ENCODE data around the gene KIAA1217. TPM values are rescaled to one million over a fixed set of nuclear protein-coding genes. Genes with fewer than 3 reads are reported as not detected.
A peak's percentile ranks its signal among the peaks of the same experiment; 100 is the strongest.

Gene KIAA1217
- total and polyA plus RNA-seq, 2 of the 4 experiments (the other 2 are of a cell fraction), result 3.4 to 4.4 TPM

GRCh38 chr10:24463611-24464426, 254.9 kb downstream of the KIAA1217 start:
- H2AK5ac ChIP-seq (ENCODE audit: low read depth, low read length), result peak overlapping the region; percentile 97
- ChIA-PET POLR2A (ENCODE audit: unreplicated experiment) (interaction anchor here (0.6 kb wide), 1 partner anchor 987 kb away, joined by 3 read pairs; no protein-coding TSS in a partner anchor), CTCF (interaction anchor here (0.6 kb wide), 1 partner anchor 282 kb away, joined by 4 read pairs; no protein-coding TSS in a partner anchor)
- H4K20me1 ChIP-seq (ENCODE audit: insufficient read depth, low read length), result no peaks in the 10 kb centered on the region
- peak overlapping the region; percentile 96 for H3K4ac ChIP-seq (ENCODE audit: low read depth, low read length)
- dilution Hi-C loops (cut with HindIII; ENCODE audit: low sequenced_read_pairs, unreplicated experiment) (no loop called here), intact Hi-C loops (cut with micrococcal nuclease) (loop anchor here (2.0 kb wide), 1 partner anchor 15 kb away; no protein-coding TSS in a partner anchor), in situ Hi-C loops (cut with MboI; ENCODE audit: low sequenced_read_pairs) (no loop called here)
- H3K4me2 ChIP-seq (ENCODE audit: low read depth, low read length), result peak overlapping the region; percentile 62
- H2AK9ac ChIP-seq (replicated peaks; ENCODE audit: low read depth, low read length, poor library complexity), result peak overlapping the region; percentile 84
- H3K27ac ChIP-seq (ENCODE audit: insufficient read depth, low read length), result peak overlapping the region; percentile 95
- no peaks in the 10 kb centered on the region for H3K9me3 ChIP-seq (ENCODE audit: control insufficient read depth, insufficient read depth, low read length)
- 10% methylated on average over 2 of the region's 9 CpGs; no CpG with 5 or more reads in 1 of the 2 experiments for WGBS, 2 experiments (ENCODE audit: extremely low coverage in 2 of 2, insufficient read length in 1 of 2)
- H3K79me1 ChIP-seq (ENCODE audit: low read depth in 1 of 2, low read length in 2 of 2), result peaks cover 0 to 2% of the 10 kb centered on the region in 2 experiments; a peak in 1 of 4 replicates
- TF ChIP-seq MXI1 (IDR thresholded peaks at IDR 0.05; ENCODE audit: borderline replicate concordance, low read depth, low read length) (0 out of 2 replicates have a peak, but pooled peaks have one; percentile 27), CEBPB (IDR thresholded peaks at IDR 0.05; ENCODE audit: low read depth, low read length) (peak; percentile 81), RCOR1 (IDR thresholded peaks at IDR 0.05; ENCODE audit: insufficient replicate concordance, low read length) (no peak), FOS (IDR thresholded peaks at IDR 0.05; ENCODE audit: low read depth, low read length) (peak; percentile 57; the same call in 1 of the 2 replicates), MAZ (IDR thresholded peaks at IDR 0.05; ENCODE audit: borderline replicate concordance, low read depth, low read length) (0 out of 2 replicates have a peak, but pooled peaks have one; percentile 8), SMC3 (IDR thresholded peaks at IDR 0.05; ENCODE audit: low read depth, low read length) (peak; percentile 5; the same call in 1 of the 2 replicates), USF2 (IDR thresholded peaks at IDR 0.05; ENCODE audit: low read depth, low read length) (no peak), RAD21 (IDR thresholded peaks at IDR 0.05; ENCODE audit: low read length) (peak; percentile 22), NFE2L2 (IDR thresholded peaks at IDR 0.05; ENCODE audit: low read depth, low read length) (no peak), POLR2A (IDR thresholded peaks at IDR 0.05; ENCODE audit: low read depth, low read length) (no peak), ELK1 (IDR thresholded peaks at IDR 0.05; ENCODE audit: borderline replicate concordance, low read depth, low read length) (no peak), RFX5 (IDR thresholded peaks at IDR 0.05; ENCODE audit: low read depth, low read length) (no peak), BHLHE40 (IDR thresholded peaks at IDR 0.05; ENCODE audit: low read depth, low read length) (peak; percentile 49), MAFK (IDR thresholded peaks at IDR 0.05; ENCODE audit: low read depth, low read length) (no peak)
- H4K91ac ChIP-seq (ENCODE audit: insufficient read depth, low read depth, low read length), result peak overlapping the region; percentile 94
- H3K4me1 ChIP-seq (ENCODE audit: control insufficient read depth, insufficient read depth, low read length), result peaks cover 20% of the 10 kb centered on the region
- peak overlapping the region; percentile 92 for H3K18ac ChIP-seq (ENCODE audit: low read depth, low read length)
- H2AFZ ChIP-seq (replicated peaks; ENCODE audit: low read length, poor library complexity), result peak overlapping the region; percentile 86
- H3K56ac ChIP-seq (ENCODE audit: extremely low read depth, insufficient read depth, low read length), result peak overlapping the region; percentile 79
- H4K8ac ChIP-seq (ENCODE audit: low read depth in 2 of 2, low read length in 2 of 2), result peak overlapping the region; percentile 61 to 95
- H2BK5ac ChIP-seq (ENCODE audit: low read depth, low read length, poor library complexity, severe bottlenecking), result peak overlapping the region; percentile 95
- H2BK20ac ChIP-seq (ENCODE audit: low read depth, low read length), result peak overlapping the region; percentile 94
- H3K23ac ChIP-seq (ENCODE audit: low read depth, low read length), result peak overlapping the region; percentile 88
- H3K9ac ChIP-seq (ENCODE audit: low read depth, low read length), result no peak overlapping the region; the same call in 1 of the 2 replicates
- no peaks in the 10 kb centered on the region for H3K27me3 ChIP-seq (ENCODE audit: control insufficient read depth, insufficient read depth, low read length)
- no peaks in the 10 kb centered on the region for H3K36me3 ChIP-seq (ENCODE audit: control insufficient read depth, insufficient read depth, low read length)
- ATAC-seq (ENCODE audit: low read depth), result peak; percentile 40
- H2BK15ac ChIP-seq (ENCODE audit: low read depth, low read length), result peak overlapping the region; percentile 95; the same call in 2 of the 3 replicates
- DNase-seq, result peak; percentile 98
- peak overlapping the region; percentile 95 for H2BK120ac ChIP-seq (ENCODE audit: low read depth, low read length)
- H3K14ac ChIP-seq (replicated peaks; ENCODE audit: low read depth, low read length), result peak overlapping the region; percentile 67
- no TSS peak for BruUV-seq (replicated peaks)
- peak overlapping the region; percentile 88 for H4K5ac ChIP-seq (ENCODE audit: low read depth, low read length)
- H3K4me3 ChIP-seq (ENCODE audit: insufficient read depth, low read depth, low read length), result no peak overlapping the region
- peaks cover 21% of the 10 kb centered on the region for H3K9me1 ChIP-seq (ENCODE audit: insufficient read depth, low read length)
